IgD-negative memory B cell (primary cell): ENCODE results near the gene SLC27A2. TPM values are rescaled to one million over a fixed set of nuclear protein-coding genes. Genes with fewer than 3 reads are reported as not detected.

Source experiments
- H3K27ac Mint-ChIP-seq, 3 donors: one replicate each; pipeline ENCODE4 v1.8.0; 2020 to 2022; ENCODE audit warnings: mild to moderate bottlenecking in 3 of 3, mixed read lengths in 3 of 3, moderate library complexity in 1 of 3
- H3K27me3 Mint-ChIP-seq: one replicate; pipeline ENCODE4 v1.8.0; 2021; ENCODE audit warnings: mixed read lengths
- H3K36me3 Mint-ChIP-seq: one replicate; pipeline ENCODE4 v1.8.0; 2020; ENCODE audit warnings: mild to moderate bottlenecking, mixed read lengths
- H3K4me1 Mint-ChIP-seq, 3 donors: one replicate each; pipeline ENCODE4 v1.8.0; 2020 to 2022; ENCODE audit warnings: mixed read lengths in 3 of 3, mild to moderate bottlenecking in 1 of 3
- H3K4me3 Mint-ChIP-seq, 4 donors: one replicate each; pipeline ENCODE4 v1.8.0; 2020 to 2022; ENCODE audit warnings: mild to moderate bottlenecking in 4 of 4, mixed read lengths in 4 of 4, moderate library complexity in 3 of 4
- H3K9me3 Mint-ChIP-seq, 3 donors: one replicate each; pipeline ENCODE4 v1.8.0; 2020 to 2021; ENCODE audit warnings: mixed read lengths in 3 of 3, mild to moderate bottlenecking in 1 of 3
- polyA plus RNA-seq: library from polyadenylated mRNA; unstranded; fragments of 300-500 nt; fragmentation: Illumina TruSeq; gene quantifications from one replicate; pipeline ENCODE4 v1.2.3, GENCODE V29; 2021

SLC27A2 gene
- polyA plus RNA-seq, 1 donor from 2014 or later = 0.83 TPM

- no peaks in the 10 kb centered on the region for H3K9me3 Mint-ChIP-seq
- H3K4me1 Mint-ChIP-seq = no peaks in the 10 kb centered on the region
- H3K27ac Mint-ChIP-seq = no peak overlapping the region
- H3K27me3 Mint-ChIP-seq = no peaks in the 10 kb centered on the region
- H3K4me3 Mint-ChIP-seq = no peak overlapping the region
- H3K36me3 Mint-ChIP-seq = peaks cover 9% of the 10 kb centered on the region
These were observed 98.3 kb downstream of the SLC27A2 start for GRCh38 chr15:50280271-50280670.

GRCh38 chr15:50281427-50281826 lies 99.4 kb downstream of the SLC27A2 start:
- Mint-ChIP-seq H3K9me3 (no peaks in the 10 kb centered on the region), H3K27ac (no peak overlapping the region), H3K4me1 (no peaks in the 10 kb centered on the region), H3K27me3 (no peaks in the 10 kb centered on the region), H3K36me3 (peaks cover 9% of the 10 kb centered on the region), H3K4me3 (no peak overlapping the region)

Other genes starting within 250 kb of the SLC27A2 start
- gene ATP8B4, start 63.0 kb upstream of the SLC27A2 start, polyA plus RNA-seq = not detected
- gene HDC, start 83.5 kb downstream of the SLC27A2 start, polyA plus RNA-seq = not detected
- 31.4 TPM for gene GABPB1, start 173.0 kb downstream of the SLC27A2 start, polyA plus RNA-seq
- 60.9 TPM for gene USP8, start 242.2 kb downstream of the SLC27A2 start, polyA plus RNA-seq